Panc1 (cell line): Measurements from ENCODE around the gene LIPM. TPM values are rescaled to one million over a fixed set of nuclear protein-coding genes. Genes with fewer than 3 reads are reported as not detected.

Experiments
- ATAC-seq: fragments of 200-7000 bp; cut with Tn5 transposase; 2 replicates; pipeline ENCODE4 v1.9.1; 2020; ENCODE audit warnings: mild to moderate bottlenecking, moderate library complexity
- BruUV-seq: library from RNA; stranded (reverse); fragments of 400-500 nt; replicated peaks from 2 replicates; lab custom pipeline; 2021; lab: Mats Ljungman, UMichigan
- CTCF ChIA-PET: fragments of 300-600 bp; sonication (Branson Sonifier 250); formaldehyde crosslinking; loops from one replicate; lab custom pipeline; 2022; ENCODE audit warnings: antibody characterized with exemption; lab: Charles Lee
- POLR2A ChIA-PET: fragments of 300-600 bp; sonication (Branson Sonifier 250); formaldehyde crosslinking; loops from one replicate; lab custom pipeline; 2022; ENCODE audit warnings: antibody characterized with exemption; lab: Charles Lee
- DNase-seq: peaks from one replicate; pipeline ENCODE4 v3.0.0-alpha.2; 2010; ENCODE audit warnings: low read depth, low spot score
- H3K27ac ChIP-seq: 2 replicates; pipeline ENCODE4 v1.5.1; 2011; ENCODE audit warnings: mild to moderate bottlenecking, low read length, inconsistent platforms
- H3K27me3 ChIP-seq: fragments of 200-500 bp; sonication (Bioruptor generic); 2 replicates; pipeline ENCODE4 v1.6.0; 2014; ENCODE audit warnings: low read length, inconsistent platforms; ENCODE audit not compliant: control insufficient read depth, insufficient read depth
- H3K36me3 ChIP-seq: fragments of 200-500 bp; sonication (Bioruptor generic); 2 replicates; pipeline ENCODE4 v1.5.1; 2014; ENCODE audit warnings: inconsistent platforms, mild to moderate bottlenecking, low read length, moderate library complexity; ENCODE audit not compliant: control insufficient read depth, insufficient read depth
- H3K4me1 ChIP-seq: 2 replicates; pipeline ENCODE4 v1.5.1; 2011; ENCODE audit warnings: inconsistent platforms, mild to moderate bottlenecking, low read length, moderate library complexity; ENCODE audit not compliant: control insufficient read depth, insufficient read depth
- H3K4me3 ChIP-seq, 2 experiments: 2 replicates each; pipeline ENCODE4 v1.5.1; 2011 to 2012; ENCODE audit warnings: low read depth in 2 of 2, low read length in 2 of 2, mild to moderate bottlenecking in 2 of 2, inconsistent platforms in 1 of 2, moderate library complexity in 1 of 2
- H3K9me3 ChIP-seq: fragments of 200-500 bp; sonication (Bioruptor generic); 2 replicates; pipeline ENCODE4 v1.5.1; 2014; ENCODE audit warnings: low read depth, mild to moderate bottlenecking, inconsistent platforms, low read length, moderate library complexity; ENCODE audit not compliant: control insufficient read depth, insufficient read depth
- CTCF ChIP-seq: fragments of 450-650 bp; IDR thresholded peaks from 2 replicates; pipeline ENCODE4 v1.5.1; 2017; ENCODE audit warnings: mild to moderate bottlenecking
- POLR2AphosphoS5 ChIP-seq: IDR thresholded peaks from 2 replicates; pipeline ENCODE4 v1.6.1; 2012; ENCODE audit warnings: mild to moderate bottlenecking, low read depth, low read length, moderate library complexity
- REST ChIP-seq, 2 experiments: IDR thresholded peaks; 2 replicates each; pipeline ENCODE4 v1.6.1; 2011 to 2012; ENCODE audit warnings: low read depth in 2 of 2, control low read depth in 1 of 2, low read length in 1 of 2, mild to moderate bottlenecking in 1 of 2, moderate library complexity in 1 of 2; ENCODE audit not compliant: insufficient read depth in 1 of 2
- SIN3A ChIP-seq: IDR thresholded peaks from 2 replicates; pipeline ENCODE4 v1.6.1; 2012; ENCODE audit warnings: low read depth, mild to moderate bottlenecking, low read length, moderate library complexity, borderline replicate concordance; ENCODE audit not compliant: insufficient read depth
- TCF7L2 ChIP-seq: IDR thresholded peaks from 2 replicates; pipeline ENCODE4 v1.6.1; 2011; ENCODE audit warnings: mild to moderate bottlenecking, low read depth, low read length, inconsistent platforms
- in situ Hi-C: cut with HindIII; loops from 2 replicates; pipeline ENCODE4 v1.10.0; 2016; ENCODE audit warnings: low sequenced_read_pairs, low pct_unique_long_range_greater_than_20kb
- intact Hi-C: fragments of 100-400 bp; cut with micrococcal nuclease; formaldehyde crosslinking; loops from one replicate; pipeline ENCODE4 v1.10.0; 2022; ENCODE audit not compliant: unreplicated experiment
- total RNA-seq: library from RNA; stranded (reverse); gene quantifications from one replicate; pipeline ENCODE4 v1.2.1, GENCODE V29; 2021; ENCODE audit not compliant: unreplicated experiment

The LIPM gene
- total RNA-seq, 1 experiment from 2014 or later: not detected

GRCh38 chr10:88838766-88839350, 36.3 kb downstream of the LIPM start:
- no peaks in the 10 kb centered on the region for H3K27me3 ChIP-seq
- ChIA-PET POLR2A (no interaction called here), CTCF (no interaction called here)
- no peak overlapping the region for H3K27ac ChIP-seq
- DNase-seq: no peak
- BruUV-seq: no TSS peak
- TF ChIP-seq SIN3A (no peak), POLR2AphosphoS5 (no peak), TCF7L2 (no peak), CTCF (no peak)
- no peaks in the 10 kb centered on the region for H3K36me3 ChIP-seq
- H3K4me3 ChIP-seq: no peak overlapping the region
- intact Hi-C loops (loop anchor here (5.0 to 10.0 kb wide), 2 partner anchors 148 to 376 kb away; no protein-coding TSS in a partner anchor), in situ Hi-C loops (no loop called here)
- ATAC-seq: no peak
- H3K9me3 ChIP-seq: no peaks in the 10 kb centered on the region
- H3K4me1 ChIP-seq: peaks cover 3% of the 10 kb centered on the region; the same call in 1 of the 2 replicates

- in situ Hi-C loops (no loop called here), intact Hi-C loops (no loop called here)
- BruUV-seq: no TSS peak
- no peak for DNase-seq
- Histone ChIP-seq H3K27ac (no peak overlapping the region), H3K9me3 (no peaks in the 10 kb centered on the region), H3K4me1 (peaks cover 3% of the 10 kb centered on the region; the same call in 1 of the 2 replicates), H3K4me3 (no peak overlapping the region), H3K36me3 (no peaks in the 10 kb centered on the region), H3K27me3 (no peaks in the 10 kb centered on the region; the same call in 1 of the 2 replicates)
- no peak for TF ChIP-seq CTCF
- no peak for TF ChIP-seq SIN3A
- no peak for TF ChIP-seq REST (IDR thresholded peaks at IDR 0.05; ENCODE audit: insufficient read depth in 1 of 2, low read depth in 2 of 2, low read length in 1 of 2)
- ATAC-seq: no peak
- CTCF ChIA-PET: interaction anchor here (0.6 kb wide), 2 partner anchors 92 to 141 kb away, joined by 4 to 6 read pairs; no protein-coding TSS in a partner anchor
- POLR2A ChIA-PET: no interaction called here
Observed at GRCh38 chr10:88840104-88840503, 37.6 kb downstream of the LIPM start.
